Stimulated activated CD8-positive, alpha-beta memory T cell treated with anti-CD3 and anti-CD28 coated beads, Interleukin-12 subunit alpha, Interleukin-12 subunit beta, amount 100 ng/mL, for 24 hours (primary cell): ENCODE measurements around the gene RAD50.
"Not testable (repeated sequence)": the region's sequence is repeated elsewhere in the genome, so short reads cannot be mapped to it uniquely, and the experiment has no call there.

ENCODE experiments used
- DNase-seq: peaks from one replicate; pipeline ENCODE4 v3.0.0-alpha.2; 2020; ENCODE audit errors: extremely low read depth

The RAD50 gene

GRCh38 chr5:132556763-132557477 lies at the start of gene RAD50:
Gene RAD50, plus strand, starts transcription at chr5:132556977. Its CDS starts 348 bp downstream, at chr5:132557325.
- peak; percentile 84 for DNase-seq

DNA sequence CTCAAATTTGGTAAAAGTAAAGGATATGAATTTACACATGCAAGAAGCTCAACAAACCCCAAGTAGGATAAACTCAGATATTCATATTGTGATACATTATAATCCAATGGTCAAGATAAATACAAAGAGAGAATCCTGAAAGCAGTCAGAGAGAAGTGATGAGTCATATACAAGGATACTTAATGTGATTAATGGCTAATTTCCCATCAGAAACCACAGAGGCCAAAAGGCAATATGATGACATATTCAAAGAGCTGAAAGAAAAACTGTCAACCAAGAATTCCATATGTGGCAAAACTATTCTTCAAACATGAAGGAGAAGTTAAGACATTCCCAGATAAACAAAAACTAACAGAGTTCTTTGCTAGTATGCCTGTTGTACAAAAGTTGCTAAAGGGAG lies 46.7 kb upstream of the RAD50 start:
- DNase-seq = no peak

DNA sequence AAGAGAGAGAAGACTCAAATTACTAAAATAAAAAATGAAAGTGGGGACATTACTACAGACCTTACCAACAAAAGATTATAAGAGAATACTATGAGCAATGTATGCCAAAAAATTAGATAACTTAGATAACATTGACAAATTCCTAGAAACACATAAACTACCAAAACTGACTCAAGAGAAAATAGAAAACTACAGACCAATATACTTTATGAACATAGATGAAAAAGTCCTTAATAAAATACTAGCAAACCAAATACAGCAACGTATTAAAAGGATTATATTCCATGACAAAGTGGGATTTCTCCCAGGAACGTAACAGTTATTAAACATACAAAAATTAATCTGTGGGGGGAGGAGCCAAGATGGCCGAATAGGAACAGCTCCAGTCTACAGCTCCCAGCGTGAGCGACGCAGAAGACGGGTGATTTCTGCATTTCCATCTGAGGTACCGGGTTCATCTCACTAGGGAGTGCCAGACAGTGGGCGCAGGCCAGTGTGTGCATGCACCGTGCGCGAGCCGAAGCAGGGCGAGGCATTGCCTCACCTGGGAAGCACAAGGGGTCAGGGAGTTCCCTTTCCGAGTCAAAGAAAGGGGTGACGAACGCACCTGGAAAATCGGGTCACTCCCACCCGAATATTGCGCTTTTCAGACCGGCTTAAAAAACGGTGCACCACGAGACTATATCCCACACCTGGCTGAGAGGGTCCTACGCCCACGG lies 43.0 kb upstream of the RAD50 start:
- DNase-seq = not testable (repeated sequence)

DNA sequence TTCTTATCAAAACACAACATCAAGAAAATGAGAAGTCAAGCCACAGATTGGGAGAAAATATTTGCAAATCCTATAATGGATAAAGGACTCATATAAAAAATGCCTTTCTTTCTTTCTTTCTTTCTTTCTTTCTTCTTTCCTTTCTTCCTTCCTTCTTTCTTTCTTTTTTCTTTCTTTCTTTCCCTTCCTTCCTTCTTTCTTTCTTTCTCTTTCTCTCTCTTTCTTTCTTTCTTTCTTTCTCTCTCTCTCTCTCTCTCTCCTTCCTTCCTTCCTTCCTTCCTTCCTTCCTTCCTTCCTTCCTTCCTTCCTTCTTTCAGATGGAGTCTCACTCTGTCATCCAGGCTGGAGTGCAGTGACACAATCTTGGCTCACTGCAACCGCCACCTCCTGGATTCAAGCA lies 34.7 kb upstream of the RAD50 start:
- not testable (repeated sequence) for DNase-seq

- not testable (repeated sequence) for DNase-seq
These were observed 31.9 kb upstream of the RAD50 start for GRCh38 chr5:132524877-132525276.

- DNase-seq = no peak
These were observed 31.5 kb upstream of the RAD50 start for GRCh38 chr5:132525299-132525724.

GRCh38 chr5:132526290-132526973 lies 30.3 kb upstream of the RAD50 start:
- DNase-seq = no peak

DNA sequence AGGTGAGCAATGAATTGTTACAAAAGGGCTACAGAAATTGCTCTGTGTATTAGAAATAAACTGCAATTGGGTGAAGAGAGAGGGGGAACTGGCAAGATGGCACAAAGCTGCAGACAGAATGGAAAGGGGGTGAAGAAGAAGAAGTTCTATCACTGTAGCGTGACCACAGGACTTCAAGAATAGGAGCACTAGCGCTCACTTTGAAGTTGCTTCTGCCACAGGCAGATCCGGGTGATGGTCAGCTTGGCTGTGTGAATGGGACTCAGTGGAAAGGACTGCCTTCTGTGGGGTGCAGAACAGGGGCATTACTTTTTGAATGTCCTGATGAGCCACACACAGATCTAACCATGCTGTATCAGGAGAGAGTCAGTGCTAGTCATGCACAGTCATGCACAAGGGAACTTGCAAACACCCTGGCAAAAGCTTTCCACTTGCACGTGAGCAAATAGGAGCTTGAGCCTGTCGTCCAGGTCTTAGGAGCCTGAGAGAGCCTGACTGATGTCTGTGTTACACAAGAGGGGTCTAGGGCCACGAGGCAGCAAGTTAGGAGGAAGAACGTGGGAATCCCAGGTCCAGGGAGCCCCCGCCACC lies 29.7 kb upstream of the RAD50 start:
- DNase-seq = no peak

DNA sequence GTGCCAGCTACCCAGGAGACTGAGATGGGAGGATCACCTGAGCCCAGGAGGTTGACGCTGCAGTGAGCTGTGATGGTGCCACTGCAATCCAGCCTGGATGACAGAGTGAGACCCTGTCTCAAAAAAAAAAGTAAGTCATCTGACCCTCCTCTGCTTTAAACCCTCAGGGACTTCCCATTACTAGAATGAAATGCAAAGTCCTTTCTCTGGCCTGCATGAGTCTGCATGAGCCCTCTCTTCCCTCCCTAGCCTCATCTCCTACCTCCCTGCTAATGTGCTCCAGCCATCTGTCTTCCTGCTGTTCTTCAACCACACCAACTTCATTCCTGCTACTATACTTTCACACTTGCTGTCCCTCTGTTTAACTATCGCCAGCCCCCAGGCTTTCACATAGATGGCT lies 28.8 kb upstream of the RAD50 start:
- no peak for DNase-seq

- no peak for DNase-seq
These were observed 27.7 kb upstream of the RAD50 start for GRCh38 chr5:132528866-132529634.

GRCh38 chr5:132530946-132531345 lies 25.8 kb upstream of the RAD50 start:
- no peak for DNase-seq

DNA sequence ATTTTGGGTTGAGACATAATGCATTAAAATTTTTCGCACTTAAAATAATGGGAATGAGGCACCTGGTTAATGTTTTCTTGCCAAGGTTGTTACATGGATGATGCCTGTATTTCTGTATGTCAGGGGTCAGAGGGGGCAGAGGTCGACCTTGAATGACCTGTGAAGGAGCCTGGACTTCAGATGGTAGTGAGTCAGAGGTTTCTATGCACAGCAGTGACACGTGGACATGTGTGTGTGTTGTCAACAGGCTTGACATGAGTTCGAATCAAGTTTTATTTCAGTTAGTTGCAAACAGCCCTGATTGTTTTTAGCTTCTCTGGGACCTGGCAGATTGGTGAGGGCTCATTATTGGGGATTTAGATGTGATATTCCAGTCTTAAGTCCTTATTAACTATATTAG lies 17.1 kb upstream of the RAD50 start:
- no peak for DNase-seq

- DNase-seq = no peak
These were observed 16.6 kb upstream of the RAD50 start for GRCh38 chr5:132540149-132540548.

DNA sequence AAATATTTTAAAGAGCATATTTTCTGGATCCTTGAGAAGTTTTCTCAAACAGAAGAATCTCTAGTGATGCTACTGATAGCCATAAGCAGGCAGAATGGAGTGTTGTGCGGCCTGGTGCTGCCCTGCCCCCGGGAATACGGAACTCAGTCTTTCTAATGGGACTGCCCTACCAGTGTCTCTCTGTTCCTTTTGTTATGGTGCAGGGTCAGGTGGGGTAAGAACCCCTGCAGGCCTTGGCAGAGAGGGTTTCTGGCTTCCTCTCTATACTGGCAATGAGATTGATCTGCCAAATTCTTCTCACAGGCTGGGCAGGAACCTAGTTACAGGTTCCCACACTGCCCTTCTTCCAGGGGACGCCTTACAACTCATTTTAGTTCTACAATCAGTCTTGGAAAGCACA lies 16.0 kb upstream of the RAD50 start:
- DNase-seq = no peak

DNA sequence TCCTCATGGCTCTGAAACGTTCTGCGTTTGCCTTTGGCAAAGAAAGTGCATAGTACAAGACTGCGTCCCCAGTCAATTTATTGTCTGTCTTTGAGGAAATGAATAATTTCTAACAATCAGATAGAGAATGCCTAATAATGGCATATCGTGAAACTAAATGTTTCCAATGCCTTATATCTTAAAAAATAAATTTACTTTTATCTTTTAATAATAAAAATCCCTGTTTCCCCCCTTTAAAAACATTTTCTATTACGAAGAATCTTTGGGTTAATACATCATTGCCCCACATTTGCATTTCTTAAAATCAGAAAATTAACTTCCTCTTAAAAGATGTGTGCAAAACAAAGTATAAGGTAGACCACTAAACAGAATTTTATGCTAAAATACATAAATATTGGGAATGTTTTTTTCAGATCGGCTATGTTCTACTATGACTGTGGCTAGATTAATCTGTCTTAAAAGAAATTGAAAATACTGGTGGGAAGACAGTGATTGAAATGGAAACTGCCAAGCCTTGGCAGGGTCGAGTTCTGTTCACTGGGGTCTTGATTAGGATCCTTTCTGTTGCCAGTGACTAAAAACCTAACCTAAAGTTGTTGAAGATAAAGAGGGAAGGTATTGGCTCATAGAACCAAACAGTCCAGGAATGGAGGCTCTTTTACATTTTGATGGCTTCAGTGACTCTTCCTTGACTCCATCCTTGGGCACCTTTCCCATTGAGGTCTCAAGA lies 13.1 kb upstream of the RAD50 start, which contains the start of gene IL5:
TSS of gene IL5 (minus strand) at position 51 of the 730 bp plus-strand sequence. CDS start at position 7, 44 bp downstream.
- DNase-seq = no peak

- DNase-seq = no peak
These were observed 10.7 kb upstream of the RAD50 start for GRCh38 chr5:132546108-132546507.

- DNase-seq = no peak
These were observed 9.5 kb upstream of the RAD50 start for GRCh38 chr5:132547269-132547668.

DNA sequence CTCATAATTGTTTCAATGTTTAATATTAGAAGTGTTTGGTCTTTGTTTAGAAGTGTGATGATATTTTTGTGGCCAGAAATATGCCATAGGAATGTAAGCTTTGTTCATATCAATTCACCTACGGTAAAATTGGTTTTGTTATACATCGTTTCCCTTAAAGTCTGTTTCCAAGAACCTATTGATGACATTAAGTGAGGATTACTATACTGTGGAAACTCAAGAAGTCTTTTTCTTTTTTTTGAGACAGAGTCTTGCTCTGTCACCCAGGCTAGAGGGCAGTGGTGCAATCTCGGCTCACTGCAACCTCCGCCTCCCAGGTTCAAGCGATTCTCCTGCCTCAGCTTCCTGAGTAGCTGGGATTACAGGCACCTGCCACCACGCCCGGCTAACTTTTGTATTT lies 7.9 kb upstream of the RAD50 start:
- DNase-seq = not testable (repeated sequence)

DNA sequence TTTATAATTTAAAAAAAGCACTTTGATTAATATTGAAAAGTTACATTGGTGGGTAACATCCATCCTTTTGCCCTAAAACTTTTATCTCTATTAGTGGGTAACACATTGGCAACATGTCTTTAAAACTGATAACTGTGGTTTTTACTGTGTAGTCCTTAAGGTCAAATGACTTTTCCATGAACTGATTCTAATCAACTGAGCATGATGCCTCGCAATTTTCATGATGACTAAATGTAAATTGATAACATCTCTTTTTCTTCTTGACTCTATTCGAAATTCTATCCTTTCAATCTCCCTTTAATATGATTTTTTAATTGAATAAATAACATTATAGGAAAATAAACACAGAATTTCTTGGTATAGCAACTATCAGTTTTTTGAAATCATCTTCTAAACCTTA lies 7.2 kb upstream of the RAD50 start:
- no peak for DNase-seq

DNA sequence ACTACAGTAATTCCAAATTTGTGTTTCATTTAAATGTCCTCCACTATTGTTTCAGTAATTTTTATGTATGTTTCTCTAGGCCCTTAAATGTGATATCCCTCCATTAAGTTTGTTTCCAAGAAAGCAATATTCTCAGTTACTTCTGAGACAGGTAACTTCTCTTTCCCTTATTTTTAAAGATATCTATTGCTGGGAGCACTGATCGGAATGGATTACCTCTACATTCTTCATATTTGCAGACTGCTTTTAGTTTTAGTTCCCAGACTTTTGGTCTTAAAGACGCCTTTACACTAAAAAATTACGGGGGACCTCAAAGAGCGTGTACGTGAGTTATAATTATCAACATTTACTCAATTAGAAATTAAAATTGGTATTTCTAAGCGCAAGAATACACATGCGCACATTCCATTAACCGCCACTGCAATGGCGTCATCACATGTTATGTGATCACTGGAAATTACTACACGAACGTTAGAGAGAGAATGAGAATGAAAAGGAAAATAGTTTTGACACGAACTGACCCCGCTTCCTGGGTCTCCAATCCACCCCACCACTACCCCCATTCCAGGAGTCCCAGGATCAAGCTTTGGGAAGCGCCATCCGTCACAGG lies 519 bp upstream of the RAD50 start:
- DNase-seq = no peak
